ENCODE measurements around the gene NIPAL3. TPM values are rescaled to one million over a fixed set of nuclear protein-coding genes. Genes with fewer than 3 reads are reported as not detected.

The NIPAL3 gene
- total RNA-seq, 1 donor: 31.8 TPM

DNA sequence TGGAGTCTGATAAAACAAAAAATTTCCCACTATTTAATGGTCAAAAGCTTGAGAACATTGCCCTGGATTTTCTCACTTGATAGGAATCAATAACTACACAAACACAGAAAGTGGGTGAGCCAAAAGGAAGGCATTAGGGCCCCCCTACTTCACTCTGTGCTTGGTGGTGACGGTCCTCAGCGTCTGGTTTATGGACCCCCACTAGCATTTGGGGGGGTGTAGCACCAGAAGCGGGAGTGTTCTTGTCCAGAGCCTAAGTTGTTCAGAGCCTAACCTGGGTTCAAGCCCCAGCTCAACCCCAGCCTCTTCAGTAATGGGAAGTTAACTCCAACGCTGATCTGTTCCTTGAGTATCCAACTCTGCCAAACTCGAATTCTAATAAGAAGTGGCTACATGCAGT, 35.1 kb upstream of the NIPAL3 start:
- DNase-seq (ENCODE audit: insufficient read length, low spot score, missing footprints): no peak
- Histone ChIP-seq H3K36me3 (ENCODE audit: insufficient read depth, low read length) (peaks cover 4% of the 10 kb centered on the region), H3K27me3 (ENCODE audit: insufficient read depth, low read length) (no peaks in the 10 kb centered on the region), H2AFZ (ENCODE audit: low read length) (no peak overlapping the region), H3K9me3 (ENCODE audit: low read depth, low read length) (no peaks in the 10 kb centered on the region), H3K4me2 (ENCODE audit: insufficient read depth, low read length) (no peak overlapping the region), H3K27ac (ENCODE audit: low read depth, low read length) (no peak overlapping the region), H3K4me1 (ENCODE audit: insufficient read depth, low read length) (peaks cover 25% of the 10 kb centered on the region), H3K79me2 (ENCODE audit: insufficient read depth, low read length) (no peaks in the 10 kb centered on the region), H4K20me1 (ENCODE audit: insufficient read depth, low read length) (no peaks in the 10 kb centered on the region), H3K4me3 (ENCODE audit: insufficient read depth, low read length) (no peak overlapping the region)
- TF ChIP-seq, protein P1, sequence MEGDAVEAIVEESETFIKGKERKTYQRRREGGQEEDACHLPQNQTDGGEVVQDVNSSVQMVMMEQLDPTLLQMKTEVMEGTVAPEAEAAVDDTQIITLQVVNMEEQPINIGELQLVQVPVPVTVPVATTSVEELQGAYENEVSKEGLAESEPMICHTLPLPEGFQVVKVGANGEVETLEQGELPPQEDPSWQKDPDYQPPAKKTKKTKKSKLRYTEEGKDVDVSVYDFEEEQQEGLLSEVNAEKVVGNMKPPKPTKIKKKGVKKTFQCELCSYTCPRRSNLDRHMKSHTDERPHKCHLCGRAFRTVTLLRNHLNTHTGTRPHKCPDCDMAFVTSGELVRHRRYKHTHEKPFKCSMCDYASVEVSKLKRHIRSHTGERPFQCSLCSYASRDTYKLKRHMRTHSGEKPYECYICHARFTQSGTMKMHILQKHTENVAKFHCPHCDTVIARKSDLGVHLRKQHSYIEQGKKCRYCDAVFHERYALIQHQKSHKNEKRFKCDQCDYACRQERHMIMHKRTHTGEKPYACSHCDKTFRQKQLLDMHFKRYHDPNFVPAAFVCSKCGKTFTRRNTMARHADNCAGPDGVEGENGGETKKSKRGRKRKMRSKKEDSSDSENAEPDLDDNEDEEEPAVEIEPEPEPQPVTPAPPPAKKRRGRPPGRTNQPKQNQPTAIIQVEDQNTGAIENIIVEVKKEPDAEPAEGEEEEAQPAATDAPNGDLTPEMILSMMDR (IDR thresholded peaks at IDR 0.05; ENCODE audit: extremely low read depth, low read depth, low read length): no peak

GRCh38 chr1:24381256-24381655, 34.3 kb upstream of the NIPAL3 start:
- no peak for DNase-seq (ENCODE audit: insufficient read length, low spot score, missing footprints)
- no peaks in the 10 kb centered on the region for H3K27me3 ChIP-seq (ENCODE audit: insufficient read depth, low read length)
- H3K79me2 ChIP-seq (ENCODE audit: insufficient read depth, low read length): no peaks in the 10 kb centered on the region
- H3K27ac ChIP-seq (ENCODE audit: low read depth, low read length): no peak overlapping the region
- TF ChIP-seq, protein P1 (IDR thresholded peaks at IDR 0.05; ENCODE audit: extremely low read depth, low read depth, low read length): no peak
- no peaks in the 10 kb centered on the region for H3K9me3 ChIP-seq (ENCODE audit: low read depth, low read length)
- no peaks in the 10 kb centered on the region for H4K20me1 ChIP-seq (ENCODE audit: insufficient read depth, low read length)
- no peak overlapping the region for H2AFZ ChIP-seq (ENCODE audit: low read length)
- peaks cover 25% of the 10 kb centered on the region for H3K4me1 ChIP-seq (ENCODE audit: insufficient read depth, low read length)
- H3K36me3 ChIP-seq (ENCODE audit: insufficient read depth, low read length): peaks cover 4% of the 10 kb centered on the region
- H3K4me2 ChIP-seq (ENCODE audit: insufficient read depth, low read length): no peak overlapping the region
- no peak overlapping the region for H3K4me3 ChIP-seq (ENCODE audit: insufficient read depth, low read length)

DNA sequence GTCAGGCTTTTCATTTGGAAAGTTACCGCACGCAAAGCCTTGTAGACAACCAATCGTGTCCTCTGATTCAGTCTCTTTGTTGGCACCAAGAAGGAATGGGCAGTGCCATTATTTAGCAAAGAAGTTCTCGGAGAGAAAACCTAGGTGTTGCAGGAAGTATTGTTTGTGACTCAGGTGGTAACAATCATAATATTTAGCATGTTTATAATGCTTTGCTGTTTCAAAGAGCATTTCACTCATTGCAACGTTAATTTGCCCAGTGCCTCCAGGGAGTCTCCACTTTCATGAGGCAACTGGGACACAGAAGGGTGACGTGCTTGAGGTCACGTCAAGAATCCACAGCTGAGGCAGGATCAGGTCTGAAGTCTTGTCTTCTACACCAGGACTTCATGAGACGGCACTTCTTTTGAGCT, 33.4 kb upstream of the NIPAL3 start:
- H3K4me3 ChIP-seq (ENCODE audit: insufficient read depth, low read length): no peak overlapping the region
- no peaks in the 10 kb centered on the region for H3K79me2 ChIP-seq (ENCODE audit: insufficient read depth, low read length)
- H3K27me3 ChIP-seq (ENCODE audit: insufficient read depth, low read length): no peaks in the 10 kb centered on the region
- no peak overlapping the region for H2AFZ ChIP-seq (ENCODE audit: low read length)
- H3K4me1 ChIP-seq (ENCODE audit: insufficient read depth, low read length): peaks cover 25% of the 10 kb centered on the region
- DNase-seq (ENCODE audit: insufficient read length, low spot score, missing footprints): no peak
- H3K4me2 ChIP-seq (ENCODE audit: insufficient read depth, low read length): no peak overlapping the region
- TF ChIP-seq, protein P1 (IDR thresholded peaks at IDR 0.05; ENCODE audit: extremely low read depth, low read depth, low read length): no peak
- peaks cover 4% of the 10 kb centered on the region for H3K36me3 ChIP-seq (ENCODE audit: insufficient read depth, low read length)
- no peaks in the 10 kb centered on the region for H3K9me3 ChIP-seq (ENCODE audit: low read depth, low read length)
- no peak overlapping the region for H3K27ac ChIP-seq (ENCODE audit: low read depth, low read length)
- H4K20me1 ChIP-seq (ENCODE audit: insufficient read depth, low read length): no peaks in the 10 kb centered on the region

- Histone ChIP-seq H3K36me3 (ENCODE audit: insufficient read depth, low read length) (peaks cover 4% of the 10 kb centered on the region), H3K27ac (ENCODE audit: low read depth, low read length) (no peak overlapping the region)
- no peak for DNase-seq (ENCODE audit: insufficient read length, low spot score, missing footprints)
Measured at GRCh38 chr1:24383381-24383940, 32.1 kb upstream of the NIPAL3 start.

More at GRCh38 chr1:24383381-24383940, 32.1 kb upstream of the NIPAL3 start:
- no peak overlapping the region for H3K4me3 ChIP-seq (ENCODE audit: insufficient read depth, low read length)
- no peaks in the 10 kb centered on the region for H3K27me3 ChIP-seq (ENCODE audit: insufficient read depth, low read length)
- no peak overlapping the region for H2AFZ ChIP-seq (ENCODE audit: low read length)
- peaks cover 25% of the 10 kb centered on the region for H3K4me1 ChIP-seq (ENCODE audit: insufficient read depth, low read length)
- no peak overlapping the region for H3K4me2 ChIP-seq (ENCODE audit: insufficient read depth, low read length)
- no peaks in the 10 kb centered on the region for H4K20me1 ChIP-seq (ENCODE audit: insufficient read depth, low read length)
- H3K9me3 ChIP-seq (ENCODE audit: low read depth, low read length): no peaks in the 10 kb centered on the region
- TF ChIP-seq, protein P1 (IDR thresholded peaks at IDR 0.05; ENCODE audit: extremely low read depth, low read depth, low read length): no peak
- H3K79me2 ChIP-seq (ENCODE audit: insufficient read depth, low read length): no peaks in the 10 kb centered on the region

All from osteoblast (primary cell).